Right renal pelvis (tissue), 4 donors: ENCODE data around the gene ALG1. TPM values are rescaled to one million over a fixed set of nuclear protein-coding genes. Genes with fewer than 3 reads are reported as not detected.
"Not testable (repeated sequence)": the region's sequence is repeated elsewhere in the genome, so short reads cannot be mapped to it uniquely, and the experiment has no call there.

ENCODE experiments used
- DNase-seq, 4 donors: peaks; one replicate each; pipeline ENCODE4 v3.0.0-alpha.2; 2013; ENCODE audit warnings: low read depth in 4 of 4, low spot score in 3 of 4, missing footprints in 1 of 4
- polyA plus RNA-seq, 4 donors: library from polyadenylated mRNA; unstranded; fragments of 120-200 nt; gene quantifications; one replicate each; pipeline ENCODE4 v1.2.1, GENCODE V29; 2013; ENCODE audit not compliant: insufficient read length in 4 of 4

Gene ALG1
- polyA plus RNA-seq, 4 donors, result 24.3 to 27.2 (median 24.4) TPM

DNA sequence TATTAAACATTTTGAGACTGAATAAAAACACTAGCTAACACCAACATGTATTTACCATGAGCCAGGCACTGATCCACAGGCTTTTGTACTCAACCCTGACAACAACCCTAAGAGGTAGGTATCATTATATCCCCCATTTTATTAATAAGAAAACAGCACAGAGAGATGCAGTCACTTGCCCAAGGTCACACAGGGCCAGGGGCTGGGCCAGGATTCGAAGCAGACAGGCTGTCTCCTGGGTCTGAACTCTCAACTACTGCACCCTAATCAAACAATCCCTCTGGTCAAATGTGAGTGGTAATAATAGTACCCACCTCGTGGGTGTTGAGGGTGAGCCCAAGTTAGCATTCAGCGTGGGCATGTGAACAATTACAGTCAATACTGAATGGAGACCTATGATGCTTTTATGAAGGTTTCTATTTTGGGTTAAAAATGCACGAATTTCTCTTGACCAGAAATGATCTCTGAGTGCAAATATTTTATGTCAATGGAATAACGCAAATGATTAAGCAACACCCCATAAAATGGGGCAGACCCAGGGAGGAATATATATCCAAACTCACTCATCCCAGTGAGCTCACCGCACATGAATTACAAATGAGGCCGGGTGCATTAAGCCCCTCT is 24.9 kb downstream of the ALG1 start:
- not testable (repeated sequence) for DNase-seq

DNA sequence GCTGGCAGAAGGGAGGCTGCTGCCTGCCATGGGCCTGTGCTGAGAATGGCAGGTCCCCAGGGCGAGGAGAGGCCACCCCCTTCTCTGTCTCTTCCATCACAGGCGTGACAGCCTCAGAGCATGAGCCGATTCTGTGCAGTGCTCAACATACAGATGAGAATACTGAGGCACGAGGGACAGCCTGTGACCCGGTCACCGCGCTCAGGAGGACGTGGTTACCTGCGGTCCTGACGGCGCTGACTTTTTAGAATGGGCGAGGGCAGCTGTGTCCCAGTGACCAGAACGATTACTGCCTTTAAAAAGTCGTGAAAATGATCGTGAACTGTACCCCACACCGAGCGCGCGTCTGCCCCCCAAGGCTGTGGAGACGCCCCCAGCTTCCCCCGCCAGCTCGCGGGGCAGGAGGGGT is 25.4 kb downstream of the ALG1 start:
- not testable (repeated sequence) for DNase-seq

DNA sequence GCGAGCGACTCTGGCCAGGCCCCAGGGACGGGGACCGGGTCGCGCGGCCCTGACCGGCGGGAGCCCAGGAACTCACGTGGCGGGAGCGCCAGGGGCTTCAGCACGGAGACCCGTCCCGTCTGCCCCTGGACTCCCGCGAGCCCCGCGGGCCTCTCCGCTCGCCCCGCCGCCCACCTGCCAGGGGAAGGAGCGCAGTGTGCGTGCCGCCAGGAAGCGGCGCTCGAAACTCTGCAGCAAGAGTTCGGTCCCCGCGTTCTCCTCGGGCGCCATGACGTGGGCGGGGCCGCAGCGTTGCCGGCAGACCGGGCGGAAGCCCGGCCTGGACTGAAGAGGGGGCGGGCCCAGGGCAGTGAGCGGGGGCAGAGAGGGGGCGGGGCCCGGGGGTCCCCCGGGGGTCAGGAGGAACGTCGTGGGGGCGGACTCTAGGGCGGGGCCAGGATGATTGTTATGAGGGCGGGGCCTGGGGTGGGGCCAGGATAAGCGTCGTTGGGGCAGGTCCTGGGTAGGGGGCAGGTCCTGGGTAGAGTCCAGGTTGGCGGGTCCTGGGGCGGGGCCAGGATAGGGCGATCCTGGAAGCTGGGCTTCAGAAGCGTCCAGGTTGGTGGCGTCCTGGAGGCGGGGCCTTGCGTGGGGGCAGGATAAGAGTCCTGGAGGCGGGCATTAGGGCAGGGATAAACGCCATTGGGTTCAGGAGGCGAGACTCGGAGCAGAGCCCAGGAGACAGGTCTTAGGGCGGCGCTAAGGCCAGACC is 26.0 kb downstream of the ALG1 start, which contains the start of gene EEF2KMT:
Gene EEF2KMT, minus strand, starts transcription at position 326 of the 751 bp plus-strand sequence. Its CDS starts 56 bp downstream, at position 270.
- peak; percentile 90 to 98 (median 94) for DNase-seq

DNA sequence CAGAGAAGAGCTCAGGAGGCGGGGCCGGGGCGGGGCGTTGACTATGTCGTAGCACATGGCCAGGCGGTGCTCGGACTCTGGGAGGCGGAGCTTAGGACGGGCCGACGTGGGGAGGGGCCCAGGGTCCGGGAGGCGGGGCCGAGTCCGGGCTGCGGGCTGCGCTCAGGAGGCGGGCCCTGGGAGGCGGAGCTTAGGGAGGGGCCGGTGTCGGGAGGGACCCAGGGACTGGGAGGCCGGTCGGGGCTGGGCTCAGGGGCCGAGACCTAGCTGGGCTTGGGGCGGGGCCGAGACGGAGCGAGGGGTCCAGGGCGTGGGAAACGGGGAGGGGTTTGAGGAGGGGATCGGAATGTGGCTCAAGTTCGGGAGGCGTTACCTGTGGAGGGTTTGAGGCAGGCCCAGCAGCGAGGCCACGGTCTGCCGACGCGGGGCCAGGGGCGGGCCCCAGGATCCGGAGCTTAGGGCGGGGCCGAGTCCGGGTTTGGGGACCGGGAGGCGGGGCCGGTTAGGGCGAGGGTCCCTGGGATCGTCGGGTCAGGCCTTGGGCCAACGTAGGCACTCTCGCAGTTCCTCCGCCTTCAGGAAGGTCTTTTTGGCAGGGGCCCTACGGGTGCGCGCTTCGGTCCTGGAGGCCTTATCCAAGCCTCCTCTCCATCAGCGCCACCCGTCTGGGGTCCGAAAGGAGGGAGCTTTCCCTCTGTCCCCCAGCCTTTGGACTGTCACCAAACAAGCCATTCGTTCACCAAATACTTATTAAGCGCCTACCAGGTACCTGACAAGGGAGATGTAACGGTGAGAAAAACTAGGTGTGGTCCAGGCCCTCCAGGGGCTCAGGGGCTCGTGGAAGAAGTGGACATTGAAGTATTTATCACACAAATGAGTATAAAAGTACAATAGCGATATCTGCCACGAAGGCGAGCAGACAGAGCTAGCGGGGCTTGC is 26.8 kb downstream of the ALG1 start:
- DNase-seq, result peak in 3 of 4 donors; percentile 44 to 60 (median 51)

DNA sequence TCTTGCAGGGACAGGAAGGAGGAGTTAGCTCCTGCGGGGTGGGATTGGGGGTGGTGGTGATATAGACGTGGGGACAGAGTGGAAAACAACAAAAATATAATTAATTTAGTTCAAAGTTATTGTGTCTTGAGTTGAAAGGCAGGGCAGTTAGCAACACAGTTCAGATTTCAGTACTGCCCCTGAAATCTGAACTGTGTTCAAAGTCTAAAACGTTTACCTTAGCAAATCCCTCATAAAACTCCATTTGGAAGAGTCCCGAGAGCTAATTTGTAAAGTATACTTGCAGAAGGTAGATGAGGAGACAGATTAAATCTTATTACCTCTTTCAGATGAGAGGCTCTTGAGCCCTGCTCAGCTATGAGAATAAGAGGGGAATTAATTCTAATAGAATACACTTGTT is 27.5 kb downstream of the ALG1 start:
- DNase-seq, result not testable (repeated sequence)

DNA sequence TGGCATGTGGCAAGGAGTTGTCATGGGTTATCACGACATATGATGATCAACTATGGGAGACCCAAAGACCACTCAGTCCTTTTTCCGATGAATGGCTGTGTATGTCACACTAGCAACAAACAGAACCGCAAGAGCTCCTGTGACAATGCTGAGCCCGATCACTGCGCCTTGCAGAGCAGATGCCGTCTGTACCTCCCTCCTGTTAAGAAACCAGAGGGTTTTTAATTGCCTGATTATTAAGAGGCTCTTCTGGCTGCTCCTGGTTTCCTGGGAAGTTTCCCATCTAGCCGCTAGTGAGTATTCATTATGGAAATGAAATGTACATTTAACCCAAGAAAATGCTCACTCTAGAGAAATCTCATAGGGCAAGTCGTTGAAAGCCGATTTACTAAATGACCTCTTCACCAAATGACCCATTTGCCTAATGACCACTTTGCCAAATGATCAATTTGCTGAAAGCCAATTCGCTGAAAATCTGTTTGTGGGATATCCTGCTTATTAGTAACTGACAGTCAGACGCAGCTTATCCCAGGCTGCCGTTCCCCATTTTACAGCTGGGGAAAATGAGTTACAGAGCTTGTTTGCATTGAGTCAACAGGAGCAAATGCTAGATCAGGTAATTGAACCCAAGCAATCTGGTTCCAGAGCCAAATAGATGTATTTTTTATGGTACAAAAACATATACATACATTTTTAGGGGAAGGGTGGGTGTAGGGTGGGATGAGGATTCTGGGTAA is 31.8 kb downstream of the ALG1 start:
- not testable (repeated sequence) for DNase-seq

DNA sequence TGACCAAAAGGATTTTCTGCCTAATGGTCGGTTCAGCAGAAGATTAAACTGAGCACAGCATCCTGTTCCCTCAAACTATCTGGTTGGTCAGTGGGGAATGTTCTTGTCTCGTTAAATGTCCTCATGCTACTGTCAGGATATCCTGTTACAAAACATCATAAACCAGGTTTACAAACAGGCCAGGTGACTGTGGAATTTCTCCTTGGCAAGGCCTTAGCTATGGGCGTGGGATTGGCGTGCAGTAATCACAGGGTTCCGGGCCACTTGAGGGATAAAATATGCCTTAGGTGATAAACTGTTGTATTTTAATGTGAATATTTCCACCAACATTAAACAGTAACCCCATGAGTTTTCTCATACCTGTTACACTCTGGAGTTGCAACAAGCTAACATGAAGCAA is 33.4 kb downstream of the ALG1 start:
- DNase-seq, result not testable (repeated sequence)

DNA sequence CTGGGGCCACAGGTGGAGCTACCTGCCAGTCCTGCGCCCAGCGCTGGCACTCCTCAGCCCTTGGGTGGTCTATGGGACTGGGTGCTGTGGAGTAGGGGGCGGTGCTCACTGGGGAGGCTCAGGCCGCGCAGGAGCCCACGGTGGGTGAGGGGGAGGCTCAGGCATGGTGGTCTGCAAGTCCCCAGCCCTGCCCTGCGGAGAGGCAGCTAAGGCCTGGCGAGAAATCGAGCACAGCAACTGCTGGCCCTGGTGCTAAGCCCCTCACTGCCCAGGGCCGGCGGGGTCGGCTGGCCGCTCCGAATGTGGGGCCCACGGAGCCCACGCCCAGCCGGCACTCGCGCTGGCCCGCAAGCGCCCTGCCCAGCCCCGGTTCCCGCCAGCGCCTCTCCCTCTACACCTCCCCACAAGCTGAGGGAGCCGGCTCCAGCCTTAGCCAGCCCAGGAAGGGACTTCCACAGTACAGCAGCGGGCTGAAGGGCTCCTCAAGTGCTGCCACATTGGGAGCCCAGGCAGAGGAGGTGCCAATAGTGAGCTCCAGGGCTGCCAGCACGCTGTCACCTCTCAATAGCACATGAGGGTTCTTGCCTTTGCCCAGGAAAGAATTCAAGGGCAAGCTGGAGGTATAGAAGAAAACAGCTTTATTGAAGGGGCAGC is 37.0 kb downstream of the ALG1 start:
- DNase-seq, result no peak

DNA sequence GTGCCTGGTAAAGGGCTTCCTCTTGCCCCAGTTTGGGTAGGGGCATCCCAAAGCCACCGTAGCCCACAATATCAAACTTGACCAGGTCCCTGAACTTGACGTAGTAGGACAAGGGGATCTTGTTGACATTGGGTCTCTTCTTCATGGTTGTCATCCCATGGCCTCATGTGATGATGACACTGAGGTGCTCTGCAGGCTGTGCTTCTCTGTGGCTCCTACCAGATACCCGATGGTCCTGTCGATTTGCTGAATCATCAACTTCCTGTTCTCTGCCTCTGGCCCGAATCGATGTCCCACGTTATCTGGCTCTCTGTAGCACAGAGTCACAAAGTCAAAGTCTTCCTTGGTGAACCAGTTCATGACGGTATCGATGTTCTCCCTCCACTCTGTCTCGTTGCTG is 39.3 kb downstream of the ALG1 start:
- DNase-seq, result not testable (repeated sequence)

DNA sequence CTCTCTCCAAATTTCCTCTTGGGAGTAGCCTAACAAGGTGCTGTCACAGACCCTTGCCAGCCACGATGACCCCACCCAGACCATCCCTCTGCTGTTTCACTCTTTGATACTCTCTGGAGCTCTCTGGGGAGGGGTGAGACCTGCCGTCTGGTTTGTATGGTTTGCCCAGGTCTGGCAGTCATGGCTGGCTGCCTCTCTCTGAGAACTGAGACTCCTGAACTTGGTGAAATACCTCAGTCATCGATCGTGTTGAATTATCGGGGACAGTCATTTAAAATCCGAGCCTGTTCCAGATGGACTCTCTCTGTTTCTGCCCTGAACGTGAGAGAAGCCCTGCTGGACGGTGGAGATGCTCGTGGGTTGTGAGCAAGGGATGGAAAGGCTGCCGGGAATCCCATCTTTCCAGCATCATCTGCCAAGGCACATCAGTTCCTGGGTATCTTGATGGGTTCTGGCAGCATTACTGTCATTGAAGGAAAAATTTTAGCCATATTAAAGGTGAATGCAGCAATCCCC is 45.2 kb downstream of the ALG1 start:
- DNase-seq, result not testable (repeated sequence)

DNA sequence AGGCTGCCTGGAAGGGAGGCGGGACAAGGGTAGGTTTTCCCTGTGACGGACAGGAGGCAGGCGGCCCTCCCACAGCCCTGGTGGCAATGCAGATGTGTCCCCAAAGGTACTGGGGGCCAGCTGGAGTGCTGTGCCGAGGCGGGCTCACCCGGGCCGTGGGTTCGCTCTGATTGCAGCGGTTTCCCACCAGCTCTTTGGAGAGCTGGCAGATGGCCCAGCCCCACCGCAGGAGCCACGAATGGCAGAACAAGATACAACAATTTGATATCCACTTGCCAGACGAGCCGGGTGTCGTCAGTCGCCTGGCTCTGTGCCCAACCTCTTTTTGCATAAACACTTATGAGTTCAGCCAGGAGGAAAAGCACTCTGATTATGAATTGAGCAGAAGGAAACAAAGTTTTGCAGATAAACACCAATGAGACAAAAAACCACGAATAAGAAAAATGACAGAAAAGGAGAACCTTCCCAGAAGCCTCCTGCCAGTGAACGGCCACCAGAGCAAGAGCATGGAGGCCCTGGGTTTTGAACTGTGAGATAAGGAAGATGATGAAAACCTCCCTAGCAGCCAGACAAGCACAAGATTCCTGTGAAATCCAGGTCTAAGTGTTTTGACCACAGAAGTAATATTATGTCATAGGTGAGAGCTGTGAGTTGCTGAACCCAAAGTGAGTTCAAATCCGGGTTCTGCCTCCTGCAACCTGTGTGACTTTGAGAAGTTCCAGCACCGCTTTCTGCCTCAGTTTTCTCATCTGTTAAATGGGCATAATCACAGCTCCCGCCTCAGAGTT is 45.9 kb downstream of the ALG1 start:
- not testable (repeated sequence) for DNase-seq

DNA sequence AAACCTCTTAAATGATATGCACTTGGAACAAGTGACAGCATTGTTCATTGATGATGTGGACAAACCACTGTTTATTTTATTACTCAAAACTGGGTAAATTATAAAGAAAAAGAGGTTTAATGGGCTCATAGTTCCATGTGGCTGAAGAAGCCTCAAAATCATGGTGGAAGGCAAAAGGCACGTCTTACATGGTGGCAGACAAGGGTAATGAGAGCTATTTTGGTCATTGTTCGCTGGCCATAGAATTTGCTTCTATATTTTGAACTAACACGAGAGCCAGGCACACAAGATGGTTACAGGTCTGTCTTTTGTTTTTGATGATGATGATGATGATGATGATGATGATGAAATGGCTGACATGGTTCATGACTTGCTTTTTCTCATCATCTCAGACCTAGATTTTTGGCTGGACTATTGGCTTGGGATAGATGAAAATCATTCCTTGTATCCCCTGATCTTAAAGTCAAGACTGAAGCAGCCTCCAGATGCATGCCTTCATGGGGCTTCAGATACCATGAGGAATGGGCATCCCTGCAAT is 59.9 kb downstream of the ALG1 start:
- DNase-seq, result not testable (repeated sequence)

DNA sequence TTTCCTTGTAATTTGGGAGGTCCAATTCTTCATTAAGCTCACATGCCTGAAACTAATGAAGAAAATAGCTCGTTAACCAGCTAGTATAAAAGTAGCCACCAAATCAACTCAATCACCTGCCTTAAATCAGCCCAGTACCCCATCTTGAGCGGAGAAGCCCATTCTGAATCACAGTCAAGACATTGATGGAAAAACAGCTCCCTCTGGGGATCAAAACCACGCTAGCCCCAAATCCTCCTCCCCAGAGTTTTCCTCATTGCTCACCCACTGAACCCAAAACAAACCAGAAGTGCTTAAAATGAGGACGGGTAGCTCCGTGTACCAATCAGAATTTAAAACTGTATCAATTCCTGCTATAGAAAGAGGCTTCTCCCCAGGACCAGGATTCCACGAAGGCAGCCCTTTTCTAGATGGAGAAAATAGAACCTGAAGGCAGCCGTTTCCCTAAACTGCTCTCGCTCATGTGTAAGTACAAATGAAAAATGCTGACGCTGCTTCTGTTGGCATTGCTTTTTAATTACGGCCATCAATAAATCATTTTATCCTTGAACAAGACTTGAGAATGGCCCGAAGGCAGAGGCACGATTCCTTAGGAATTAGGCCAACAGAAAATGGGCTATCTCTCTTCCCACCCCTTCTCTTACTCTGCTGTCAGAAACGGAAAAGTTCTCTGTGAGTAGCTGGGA is 61.4 kb downstream of the ALG1 start:
- not testable (repeated sequence) for DNase-seq

DNA sequence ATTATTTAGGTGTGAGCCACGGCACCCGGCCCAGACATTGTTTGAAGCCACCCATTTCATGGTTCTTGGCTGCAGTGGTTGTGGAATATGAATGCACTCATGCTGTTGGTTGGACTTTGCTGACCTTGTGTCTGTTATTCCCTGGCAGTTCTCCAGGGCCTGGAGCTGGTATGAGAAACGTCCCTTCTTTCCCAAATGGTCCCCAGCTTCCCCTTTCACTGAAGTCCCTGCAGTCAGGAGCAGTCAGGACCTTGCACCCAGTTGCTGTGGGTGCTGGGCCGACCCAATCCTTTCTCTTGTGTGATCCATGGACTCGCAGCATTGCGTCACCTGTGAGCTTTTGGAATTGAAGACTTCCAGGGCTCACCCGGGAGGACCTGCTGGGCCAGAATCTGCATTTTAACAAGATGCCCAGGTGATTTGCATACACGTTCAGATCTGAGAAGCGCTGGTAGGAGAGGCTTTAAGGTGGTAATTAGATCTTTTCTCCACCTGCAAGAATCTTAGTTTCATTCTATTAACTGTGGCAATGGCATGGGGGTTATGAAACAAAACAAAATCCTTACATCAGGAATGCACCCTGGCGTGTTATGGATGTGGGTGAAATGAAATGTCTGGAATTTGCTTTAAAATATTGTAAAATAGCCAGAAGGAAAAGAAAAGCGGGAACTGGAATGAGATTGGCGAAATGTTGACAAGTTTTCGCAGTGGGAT is 63.3 kb downstream of the ALG1 start:
- not testable (repeated sequence) for DNase-seq
